GM06990 (cell line): ENCODE measurements around the gene ABI3BP.

Source experiments
- DNase-seq: peaks from one replicate; pipeline ENCODE4 v3.0.0-alpha.2; 2011; ENCODE audit not compliant: insufficient read length; ENCODE audit errors: extremely low read depth
- H3K27me3 ChIP-seq: replicated peaks from 2 replicates; pipeline ENCODE4 v1.6.0; 2011; ENCODE audit warnings: low read length; ENCODE audit not compliant: control insufficient read depth, insufficient read depth
- H3K36me3 ChIP-seq: 2 replicates; pipeline ENCODE4 v1.5.1; 2011; ENCODE audit warnings: low read length; ENCODE audit not compliant: control insufficient read depth, insufficient read depth
- H3K4me3 ChIP-seq: replicated peaks from 2 replicates; pipeline ENCODE4 v1.5.1; 2011; ENCODE audit warnings: low read depth, mild to moderate bottlenecking, control low read depth, low read length
- TF ChIP-seq, protein P1 (sequence below): IDR thresholded peaks from 2 replicates; pipeline ENCODE4 v1.5.1; 2011; ENCODE audit warnings: low read length, control low read depth, mild to moderate bottlenecking, inconsistent platforms; ENCODE audit not compliant: insufficient read depth, poor library complexity, severe bottlenecking

Gene ABI3BP

GRCh38 chr3:100966807-100967206, 26.4 kb downstream of the ABI3BP start:
- TF ChIP-seq, protein P1, sequence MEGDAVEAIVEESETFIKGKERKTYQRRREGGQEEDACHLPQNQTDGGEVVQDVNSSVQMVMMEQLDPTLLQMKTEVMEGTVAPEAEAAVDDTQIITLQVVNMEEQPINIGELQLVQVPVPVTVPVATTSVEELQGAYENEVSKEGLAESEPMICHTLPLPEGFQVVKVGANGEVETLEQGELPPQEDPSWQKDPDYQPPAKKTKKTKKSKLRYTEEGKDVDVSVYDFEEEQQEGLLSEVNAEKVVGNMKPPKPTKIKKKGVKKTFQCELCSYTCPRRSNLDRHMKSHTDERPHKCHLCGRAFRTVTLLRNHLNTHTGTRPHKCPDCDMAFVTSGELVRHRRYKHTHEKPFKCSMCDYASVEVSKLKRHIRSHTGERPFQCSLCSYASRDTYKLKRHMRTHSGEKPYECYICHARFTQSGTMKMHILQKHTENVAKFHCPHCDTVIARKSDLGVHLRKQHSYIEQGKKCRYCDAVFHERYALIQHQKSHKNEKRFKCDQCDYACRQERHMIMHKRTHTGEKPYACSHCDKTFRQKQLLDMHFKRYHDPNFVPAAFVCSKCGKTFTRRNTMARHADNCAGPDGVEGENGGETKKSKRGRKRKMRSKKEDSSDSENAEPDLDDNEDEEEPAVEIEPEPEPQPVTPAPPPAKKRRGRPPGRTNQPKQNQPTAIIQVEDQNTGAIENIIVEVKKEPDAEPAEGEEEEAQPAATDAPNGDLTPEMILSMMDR: no peak
- H3K27me3 ChIP-seq: no peaks in the 10 kb centered on the region
- no peaks in the 10 kb centered on the region for H3K36me3 ChIP-seq
- no peak overlapping the region for H3K4me3 ChIP-seq
- no peak for DNase-seq

DNA sequence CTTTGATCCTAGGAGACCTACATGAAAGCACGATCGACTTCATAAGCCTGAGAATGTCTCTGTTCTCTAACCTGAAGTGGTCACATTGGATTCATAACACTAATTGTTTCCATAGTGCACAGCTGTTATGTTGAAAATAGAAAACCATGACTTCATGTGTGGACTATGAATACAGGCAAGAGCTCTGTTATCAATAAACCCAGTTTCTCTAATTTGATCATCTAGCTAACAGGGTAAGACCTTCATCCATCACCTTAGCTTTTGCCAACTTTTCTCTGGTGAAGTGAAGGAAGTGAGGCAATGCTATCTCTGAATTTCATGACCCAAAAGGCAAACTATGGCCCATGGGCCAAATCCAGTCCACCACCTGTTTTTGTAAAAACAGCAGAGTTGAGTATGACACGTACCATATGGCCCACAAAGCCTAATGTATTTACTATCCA, 27.2 kb downstream of the ABI3BP start:
- Histone ChIP-seq H3K27me3 (no peaks in the 10 kb centered on the region), H3K4me3 (no peak overlapping the region), H3K36me3 (no peaks in the 10 kb centered on the region)
- DNase-seq: no peak
- TF ChIP-seq, protein P1: no peak

DNA sequence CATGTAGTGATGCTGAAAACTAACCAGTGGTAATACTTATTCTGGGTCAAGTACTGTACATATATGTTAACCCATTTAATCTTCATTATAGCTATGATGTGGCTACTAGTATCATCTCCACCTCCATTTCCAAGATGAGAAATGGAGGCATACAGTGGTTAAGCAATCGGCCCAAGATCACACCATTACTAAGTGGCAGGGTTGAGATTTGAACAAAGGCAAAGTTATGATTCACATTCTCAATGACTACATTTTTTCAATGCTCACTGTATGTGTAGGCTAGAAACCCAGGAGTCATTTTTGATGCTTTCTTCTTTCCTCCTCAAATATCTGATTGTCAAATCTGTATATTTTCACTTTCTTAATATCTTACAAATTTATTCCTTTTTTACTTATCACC, 30.2 kb downstream of the ABI3BP start:
- DNase-seq: no peak
- Histone ChIP-seq H3K27me3 (no peaks in the 10 kb centered on the region), H3K4me3 (no peak overlapping the region), H3K36me3 (no peaks in the 10 kb centered on the region)
- TF ChIP-seq, protein P1: no peak

- Histone ChIP-seq H3K4me3 (no peak overlapping the region), H3K27me3 (no peaks in the 10 kb centered on the region), H3K36me3 (no peaks in the 10 kb centered on the region)
- TF ChIP-seq, protein P1: no peak
- no peak for DNase-seq
Observed at GRCh38 chr3:100957261-100957986, 35.8 kb downstream of the ABI3BP start.

- H3K4me3 ChIP-seq: no peak overlapping the region
- no peaks in the 10 kb centered on the region for H3K27me3 ChIP-seq
- TF ChIP-seq, protein P1: no peak
- no peak for DNase-seq
- H3K36me3 ChIP-seq: no peaks in the 10 kb centered on the region
Observed at GRCh38 chr3:100956276-100956675, 36.9 kb downstream of the ABI3BP start.

- H3K36me3 ChIP-seq: no peaks in the 10 kb centered on the region
- TF ChIP-seq, protein P1: no peak
- H3K27me3 ChIP-seq: no peaks in the 10 kb centered on the region
- DNase-seq: no peak
- no peak overlapping the region for H3K4me3 ChIP-seq
Observed at GRCh38 chr3:100954990-100955389, 38.2 kb downstream of the ABI3BP start.
